Measurements from ENCODE around the gene CELF5.
"Not testable (repeated sequence)": the region's sequence is repeated elsewhere in the genome, so short reads cannot be mapped to it uniquely, and the experiment has no call there.

Gene CELF5

GRCh38 chr19:3325451-3325850 lies 101.0 kb downstream of the CELF5 start:
- no peak for FAIRE-seq

GRCh38 chr19:3328743-3329142 lies 104.3 kb downstream of the CELF5 start:
- no peak for FAIRE-seq

GRCh38 chr19:3330047-3330446 lies 105.6 kb downstream of the CELF5 start:
- no peak for FAIRE-seq

GRCh38 chr19:3332232-3332631 lies 107.8 kb downstream of the CELF5 start:
- FAIRE-seq, result not testable (repeated sequence)

GRCh38 chr19:3333020-3333583 lies 108.6 kb downstream of the CELF5 start:
- no peak for FAIRE-seq

- no peak for FAIRE-seq
These were observed 109.2 kb downstream of the CELF5 start for GRCh38 chr19:3333662-3334061.

GRCh38 chr19:3334749-3335430 lies 110.4 kb downstream of the CELF5 start:
- not testable (repeated sequence) for FAIRE-seq

GRCh38 chr19:3335431-3336350 lies 111.2 kb downstream of the CELF5 start:
- no peak for FAIRE-seq

- no peak for FAIRE-seq
These were observed 111.9 kb downstream of the CELF5 start for GRCh38 chr19:3336351-3336679.

- FAIRE-seq, result no peak
These were observed 112.4 kb downstream of the CELF5 start for GRCh38 chr19:3336680-3337523.

- FAIRE-seq, result no peak
These were observed 114.2 kb downstream of the CELF5 start for GRCh38 chr19:3338541-3339181.

GRCh38 chr19:3340340-3340739 lies 115.9 kb downstream of the CELF5 start:
- FAIRE-seq, result no peak

- no peak for FAIRE-seq
These were observed 117.8 kb downstream of the CELF5 start for GRCh38 chr19:3342246-3342645.

- FAIRE-seq, result not testable (repeated sequence)
These were observed 118.5 kb downstream of the CELF5 start for GRCh38 chr19:3342962-3343361.

- peak; percentile 84 for FAIRE-seq
These were observed 119.4 kb downstream of the CELF5 start for GRCh38 chr19:3343619-3344502.

- no peak for FAIRE-seq
These were observed 120.4 kb downstream of the CELF5 start for GRCh38 chr19:3344608-3345598.

GRCh38 chr19:3345850-3346460 lies 121.5 kb downstream of the CELF5 start:
- no peak for FAIRE-seq

All from endometrium (tissue), 2 donors.